HL-60 (cell line): ENCODE results near the gene LRP1-AS.

Experiments
- DNase-seq, 2 experiments: peaks; one replicate each; pipeline ENCODE4 v3.0.0-alpha.2; 2010 to 2020; ENCODE audit warnings: low read depth in 1 of 2, low spot score in 1 of 2
- H3K27ac ChIP-seq: fragments of 250-450 bp; sonication (Bioruptor Pico); replicated peaks from 2 replicates; pipeline ENCODE4 v1.5.1; 2020; ENCODE audit warnings: mild to moderate bottlenecking, moderate library complexity
- H3K27me3 ChIP-seq: fragments of 250-450 bp; sonication (Bioruptor Pico); 2 replicates; pipeline ENCODE4 v1.5.1; 2021; ENCODE audit warnings: mild to moderate bottlenecking, moderate library complexity; ENCODE audit not compliant: insufficient read depth, poor library complexity, severe bottlenecking
- H3K4me3 ChIP-seq: replicated peaks from 2 replicates; pipeline ENCODE4 v1.5.1; 2011; ENCODE audit warnings: mild to moderate bottlenecking, control low read depth, low read length; ENCODE audit not compliant: insufficient read depth
- CTCF ChIP-seq: IDR thresholded peaks from one replicate; pipeline ENCODE4 v1.5.1; 2011; ENCODE audit warnings: low read length, control low read depth, inconsistent platforms; ENCODE audit not compliant: insufficient read depth
- GABPA ChIP-seq: IDR thresholded peaks from 2 replicates; pipeline ENCODE4 v1.6.1; 2012; ENCODE audit warnings: low read depth
- POLR2AphosphoS5 ChIP-seq: IDR thresholded peaks from 2 replicates; pipeline ENCODE4 v1.6.1; 2012; ENCODE audit warnings: low read depth
- REST ChIP-seq: IDR thresholded peaks from 2 replicates; pipeline ENCODE4 v1.6.1; 2012; ENCODE audit warnings: low read depth; ENCODE audit not compliant: insufficient replicate concordance
- SPI1 ChIP-seq: IDR thresholded peaks from 2 replicates; pipeline ENCODE4 v1.6.1; 2012; ENCODE audit warnings: low read depth, mild to moderate bottlenecking, borderline replicate concordance

The LRP1-AS gene

GRCh38 chr12:57158665-57159064 lies 11.2 kb upstream of the LRP1-AS start:
- Histone ChIP-seq H3K4me3 (no peak overlapping the region), H3K27me3 (no peaks in the 10 kb centered on the region), H3K27ac (no peak overlapping the region)
- no peak for DNase-seq
- no peak for TF ChIP-seq CTCF
- TF ChIP-seq REST = no peak
- TF ChIP-seq POLR2AphosphoS5 = no peak
- no peak for TF ChIP-seq GABPA
- TF ChIP-seq SPI1 = no peak

- no peak for DNase-seq
- no peaks in the 10 kb centered on the region for H3K27me3 ChIP-seq
- H3K27ac ChIP-seq = no peak overlapping the region
- H3K4me3 ChIP-seq = no peak overlapping the region
- no peak for TF ChIP-seq POLR2AphosphoS5
- no peak for TF ChIP-seq SPI1
- TF ChIP-seq REST = no peak
- no peak for TF ChIP-seq CTCF
- TF ChIP-seq GABPA = no peak
Observed at GRCh38 chr12:57158186-57158585, 10.8 kb upstream of the LRP1-AS start.

GRCh38 chr12:57157588-57158173 lies 10.3 kb upstream of the LRP1-AS start:
- TF ChIP-seq SPI1 (peak; percentile 94), CTCF (no peak), POLR2AphosphoS5 (peak; percentile 37; the same call in 1 of the 2 replicates)
- H3K27me3 ChIP-seq = no peaks in the 10 kb centered on the region
- no peak overlapping the region for H3K27ac ChIP-seq
- no peak overlapping the region for H3K4me3 ChIP-seq
- peak in 1 of 2 experiments; percentile 75 for DNase-seq
